Heart left ventricle (tissue), 13 donors: ENCODE results near the gene RNF135.

Source experiments
- CTCF ChIP-seq, 12 donors: fragments of 200-600 bp; sonication (generic) in 4 of 12; IDR thresholded peaks; one replicate each; pipeline versions ENCODE4 v1.5.0 to v1.8.0; 2018 to 2022; ENCODE audit warnings: antibody characterized with exemption in 12 of 12, mild to moderate bottlenecking in 5 of 12
- POLR2A ChIP-seq, 2 donors: fragments of 450-650 bp; IDR thresholded peaks; one replicate each; pipeline ENCODE4 v1.6.1; 2017; ENCODE audit warnings: antibody characterized with exemption in 2 of 2, mild to moderate bottlenecking in 2 of 2, moderate library complexity in 2 of 2
- donor health status: ischemic (EF 13 %, LVEDD 7.1; RV severe dilation, severe dysfunction).
- donor health status: DM: no; HTN: yes; CAD: no.
- donor health status: DM: no; HTN: no; CAD: no.
- donor health status: ischemic (EF 25% LVEDD 6.9; RV normal size, moderate dysfunction).
- donor health status: ischemic (EF 25% LVEDD 5.7; RV mildly dilated, moderate dysfunction).
- donor health status: ischemic (EF 35%, LVEDD 5.7; RV mildly dilated, moderate dysfunction).
- donor health status: nonischemic (EF 11% LVEDD 7.7; RV severe dilation, severe dysfunction).
- donor health status: DM: yes; HTN: yes; CAD: no.
- donor health status: PGD.
- donor health status: ischemic (EF 29% LVEDD 5.4; RV normal size, mild dysfunction).
- donor health status: nonischemic (EF 23%, LVEDD 6.1; RV moderate dilation, normal function).

GRCh38 chr17:30992551-30992950 is 21.7 kb downstream of the RNF135 start:
- no peak for TF ChIP-seq POLR2A (IDR thresholded peaks at IDR 0.05)
- TF ChIP-seq CTCF (IDR thresholded peaks at IDR 0.05): no peak
